Memory B cell (primary cell): ENCODE measurements around the gene SEMA5A.

Experiments used
- ATAC-seq: fragments of 150-1000 bp; cut with Tn5 transposase; 2 replicates; pipeline ENCODE4 v1.10.0; 2021; ENCODE audit warnings: low read depth, mild to moderate bottlenecking, moderate library complexity
- DNase-seq, 2 donors: peaks; one replicate each; pipeline ENCODE4 v3.0.0; 2022; ENCODE audit warnings: low spot score in 2 of 2
- H3K27ac Mint-ChIP-seq: one replicate; pipeline ENCODE4 v1.8.0; 2022; ENCODE audit warnings: mild to moderate bottlenecking, moderate library complexity, mixed read lengths
- H3K27me3 Mint-ChIP-seq: one replicate; pipeline ENCODE4 v1.8.0; 2022; ENCODE audit warnings: mixed read lengths
- H3K36me3 Mint-ChIP-seq: one replicate; pipeline ENCODE4 v1.8.0; 2022; ENCODE audit warnings: mild to moderate bottlenecking, mixed read lengths
- H3K4me1 Mint-ChIP-seq: one replicate; pipeline ENCODE4 v1.8.0; 2022; ENCODE audit warnings: mixed read lengths
- H3K4me3 Mint-ChIP-seq: one replicate; pipeline ENCODE4 v1.8.0; 2022; ENCODE audit warnings: mild to moderate bottlenecking, moderate library complexity, mixed read lengths
- H3K9me3 Mint-ChIP-seq: one replicate; pipeline ENCODE4 v1.8.0; 2022; ENCODE audit warnings: mixed read lengths

SEMA5A gene

GRCh38 chr5:9466697-9467096 lies 79.2 kb downstream of the SEMA5A start:
- no peak for DNase-seq
- no peaks in the 10 kb centered on the region for H3K27me3 Mint-ChIP-seq
- H3K27ac Mint-ChIP-seq: no peak overlapping the region
- H3K4me1 Mint-ChIP-seq: no peaks in the 10 kb centered on the region
- no peaks in the 10 kb centered on the region for H3K9me3 Mint-ChIP-seq
- no peak overlapping the region for H3K4me3 Mint-ChIP-seq
- no peak for ATAC-seq
- H3K36me3 Mint-ChIP-seq: no peaks in the 10 kb centered on the region

DNA sequence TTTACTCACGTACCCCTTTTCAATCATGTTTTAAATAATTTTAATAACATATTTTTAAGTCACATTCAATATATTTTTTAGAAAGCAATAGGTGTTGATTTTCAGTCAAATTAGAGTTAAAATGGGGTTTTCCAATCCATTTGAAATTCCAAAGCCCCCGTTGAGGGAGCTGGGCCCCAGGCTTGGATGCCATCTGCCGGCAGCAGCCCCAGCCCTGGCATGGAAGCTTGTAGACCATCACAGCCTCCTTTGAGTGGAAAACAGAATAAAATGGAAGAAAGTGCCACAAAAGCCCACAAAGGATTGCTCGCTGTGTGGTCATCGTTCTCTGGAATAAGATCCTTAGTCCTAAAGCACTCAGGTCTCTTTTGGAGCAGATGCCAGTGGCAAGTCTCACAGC lies 81.4 kb downstream of the SEMA5A start:
- H3K27ac Mint-ChIP-seq: no peak overlapping the region
- H3K4me1 Mint-ChIP-seq: no peaks in the 10 kb centered on the region
- no peak for DNase-seq
- H3K27me3 Mint-ChIP-seq: no peaks in the 10 kb centered on the region
- no peaks in the 10 kb centered on the region for H3K36me3 Mint-ChIP-seq
- H3K9me3 Mint-ChIP-seq: no peaks in the 10 kb centered on the region
- ATAC-seq: no peak
- H3K4me3 Mint-ChIP-seq: no peak overlapping the region

- ATAC-seq (no peak), DNase-seq (no peak)
- Mint-ChIP-seq H3K4me3 (no peak overlapping the region), H3K9me3 (peaks cover 3% of the 10 kb centered on the region), H3K36me3 (no peaks in the 10 kb centered on the region), H3K4me1 (no peaks in the 10 kb centered on the region), H3K27me3 (no peaks in the 10 kb centered on the region), H3K27ac (no peak overlapping the region)
Observed at GRCh38 chr5:9462109-9462508, 83.8 kb downstream of the SEMA5A start.

DNA sequence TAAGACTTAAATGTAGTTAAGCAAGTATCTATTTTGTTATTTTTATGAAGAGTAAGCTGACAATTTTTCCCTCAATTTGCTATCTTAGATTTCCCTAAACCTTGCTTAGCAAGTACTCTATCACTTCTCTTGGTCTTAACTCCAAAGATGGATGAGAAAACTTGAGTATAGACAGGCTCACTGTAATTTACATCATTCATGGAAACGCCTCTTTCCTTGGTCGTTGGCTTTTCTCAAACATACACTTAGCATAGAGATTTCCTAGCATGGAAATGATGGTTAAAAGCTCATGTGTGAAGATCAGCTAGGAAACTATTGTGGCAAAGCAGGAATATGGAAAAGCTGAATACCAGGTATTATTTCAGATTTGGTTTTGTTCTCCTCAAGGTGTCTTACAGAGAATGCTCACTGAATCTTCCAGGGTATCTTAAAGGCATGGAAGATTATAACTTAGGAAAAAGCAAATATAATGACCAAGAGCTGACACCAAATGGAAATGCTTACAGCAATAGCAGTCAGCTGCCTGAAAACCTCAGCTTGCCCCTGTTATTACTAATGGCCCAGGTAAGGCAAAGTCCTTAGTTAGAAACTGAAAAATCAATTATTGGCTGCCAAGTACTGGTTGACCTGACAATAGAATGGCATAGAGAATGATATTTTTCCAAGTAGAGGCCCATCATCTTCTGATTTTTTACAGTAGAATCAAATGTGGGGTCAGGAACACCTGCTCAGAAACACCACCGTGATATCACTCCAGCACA lies 84.8 kb downstream of the SEMA5A start:
- Mint-ChIP-seq H3K27me3 (no peaks in the 10 kb centered on the region), H3K4me1 (no peaks in the 10 kb centered on the region), H3K9me3 (peaks cover 3% of the 10 kb centered on the region), H3K27ac (no peak overlapping the region), H3K36me3 (no peaks in the 10 kb centered on the region), H3K4me3 (no peak overlapping the region)
- no peak for ATAC-seq
- no peak for DNase-seq

- Mint-ChIP-seq H3K36me3 (no peaks in the 10 kb centered on the region), H3K27me3 (no peaks in the 10 kb centered on the region), H3K27ac (no peak overlapping the region), H3K9me3 (peaks cover 4% of the 10 kb centered on the region), H3K4me3 (no peak overlapping the region), H3K4me1 (no peaks in the 10 kb centered on the region)
- no peak for ATAC-seq
- DNase-seq: no peak
Observed at GRCh38 chr5:9456435-9457042, 89.3 kb downstream of the SEMA5A start.

DNA sequence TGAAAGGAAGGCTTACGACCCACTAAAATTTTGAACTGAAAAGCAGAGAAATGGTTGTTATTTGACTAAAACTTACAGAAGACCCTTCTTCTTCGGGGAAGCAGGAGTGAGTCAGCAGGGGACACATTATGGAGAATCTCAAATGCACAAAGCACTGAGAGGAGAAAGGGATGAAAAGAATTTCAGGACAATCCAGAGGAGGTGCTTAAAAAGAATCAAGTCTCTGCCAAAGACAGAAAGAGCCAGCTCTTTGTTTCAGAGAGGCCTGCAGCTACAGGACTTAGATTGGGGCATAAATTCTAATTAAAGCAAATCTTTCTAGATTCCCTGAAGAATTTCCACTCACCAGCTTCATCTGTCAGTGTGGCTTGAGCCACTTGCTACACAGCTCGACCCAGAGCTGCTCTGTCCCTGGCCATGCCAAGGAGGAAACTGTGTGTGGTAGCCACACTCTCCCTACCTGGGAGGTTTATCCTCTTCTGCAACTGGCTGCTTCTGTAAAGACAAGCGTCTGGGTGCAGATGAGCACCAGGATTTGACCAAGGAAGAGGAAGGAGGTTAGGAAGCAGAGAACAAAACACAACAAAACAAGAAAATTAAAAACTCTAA lies 89.9 kb downstream of the SEMA5A start:
- H3K36me3 Mint-ChIP-seq: no peaks in the 10 kb centered on the region
- peaks cover 6% of the 10 kb centered on the region for H3K9me3 Mint-ChIP-seq
- no peaks in the 10 kb centered on the region for H3K27me3 Mint-ChIP-seq
- H3K4me3 Mint-ChIP-seq: no peak overlapping the region
- ATAC-seq: no peak
- no peak for DNase-seq
- no peaks in the 10 kb centered on the region for H3K4me1 Mint-ChIP-seq
- no peak overlapping the region for H3K27ac Mint-ChIP-seq

DNA sequence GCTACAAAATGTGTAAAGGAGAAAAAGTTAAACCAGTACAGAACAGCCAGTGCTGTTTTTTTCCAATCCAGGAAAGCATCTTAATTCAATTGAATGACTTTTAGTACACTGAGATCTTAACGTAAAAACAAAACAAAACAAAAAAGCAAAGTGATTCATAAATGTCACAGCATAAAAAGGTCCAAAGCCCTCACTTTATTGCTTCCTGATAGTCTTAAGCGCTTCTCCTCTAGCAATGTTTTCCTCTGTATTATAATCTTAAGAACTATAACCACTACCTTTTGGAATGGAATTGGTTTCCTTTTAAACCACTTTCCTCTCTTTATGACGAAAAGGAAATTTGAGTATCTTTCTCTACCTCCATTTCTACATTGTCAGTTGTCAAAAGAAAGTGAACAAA lies 91.4 kb downstream of the SEMA5A start:
- ATAC-seq: no peak
- Mint-ChIP-seq H3K4me1 (no peaks in the 10 kb centered on the region), H3K36me3 (no peaks in the 10 kb centered on the region), H3K27ac (no peak overlapping the region), H3K27me3 (no peaks in the 10 kb centered on the region), H3K4me3 (no peak overlapping the region), H3K9me3 (peaks cover 6% of the 10 kb centered on the region)
- no peak for DNase-seq

- H3K27ac Mint-ChIP-seq: no peak overlapping the region
- no peaks in the 10 kb centered on the region for H3K27me3 Mint-ChIP-seq
- ATAC-seq (no peak), DNase-seq (no peak)
- no peaks in the 10 kb centered on the region for H3K4me1 Mint-ChIP-seq
- no peaks in the 10 kb centered on the region for H3K36me3 Mint-ChIP-seq
- peaks cover 9% of the 10 kb centered on the region for H3K9me3 Mint-ChIP-seq
- no peak overlapping the region for H3K4me3 Mint-ChIP-seq
Observed at GRCh38 chr5:9454012-9454481, 91.8 kb downstream of the SEMA5A start.

DNA sequence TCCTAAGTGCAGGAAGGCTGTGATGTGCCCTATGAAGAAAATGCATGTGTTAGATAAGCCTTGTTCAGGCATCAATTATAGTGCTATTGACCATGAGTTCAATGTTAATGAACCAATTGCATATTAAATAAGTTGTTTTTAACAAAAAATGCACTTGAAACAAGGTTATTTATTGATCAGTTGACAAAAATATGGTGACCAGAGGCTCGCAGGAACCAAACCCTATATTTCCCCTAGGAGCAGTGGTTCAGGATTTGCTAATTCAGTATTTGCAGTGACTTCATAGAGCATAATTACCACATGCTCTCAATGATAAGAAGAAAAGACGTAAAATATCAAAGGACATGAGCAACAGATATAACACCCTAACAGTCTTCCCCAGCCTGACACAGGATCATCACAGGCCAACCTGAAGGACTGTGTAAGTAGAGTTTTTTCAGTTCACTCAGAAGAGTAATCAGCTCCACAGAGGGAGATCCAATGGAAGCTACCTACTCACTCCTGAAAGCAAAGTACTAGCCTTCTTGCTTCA lies 92.3 kb downstream of the SEMA5A start:
- Mint-ChIP-seq H3K27me3 (no peaks in the 10 kb centered on the region), H3K4me1 (no peaks in the 10 kb centered on the region), H3K27ac (no peak overlapping the region), H3K9me3 (peaks cover 9% of the 10 kb centered on the region), H3K4me3 (no peak overlapping the region), H3K36me3 (no peaks in the 10 kb centered on the region)
- DNase-seq: no peak
- no peak for ATAC-seq

GRCh38 chr5:9452181-9452580 lies 93.7 kb downstream of the SEMA5A start:
- Mint-ChIP-seq H3K36me3 (no peaks in the 10 kb centered on the region), H3K27me3 (no peaks in the 10 kb centered on the region), H3K9me3 (peaks cover 7% of the 10 kb centered on the region), H3K4me1 (no peaks in the 10 kb centered on the region), H3K4me3 (no peak overlapping the region), H3K27ac (no peak overlapping the region)
- ATAC-seq: no peak
- no peak for DNase-seq

DNA sequence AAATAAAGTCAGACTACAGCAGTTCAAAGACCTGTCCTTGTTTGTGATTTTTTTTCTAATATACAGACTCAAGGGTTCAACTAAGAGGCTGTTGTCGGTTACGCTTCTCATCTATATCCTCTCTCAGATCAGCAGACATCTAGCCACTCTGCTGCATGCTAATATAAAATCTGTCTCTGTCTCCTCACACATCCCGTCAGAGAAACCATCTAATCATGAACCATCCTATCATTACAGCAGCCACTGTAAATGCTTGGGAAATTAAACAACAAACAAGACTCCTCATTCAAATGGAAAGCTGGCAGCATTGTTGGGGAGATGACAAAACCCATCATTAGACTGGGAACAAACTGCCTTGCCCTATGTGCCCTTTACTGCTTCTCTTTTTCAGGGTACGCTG lies 94.8 kb downstream of the SEMA5A start:
- no peak for ATAC-seq
- Mint-ChIP-seq H3K27me3 (no peaks in the 10 kb centered on the region), H3K27ac (no peak overlapping the region), H3K4me3 (no peak overlapping the region), H3K4me1 (no peaks in the 10 kb centered on the region), H3K9me3 (peaks cover 7% of the 10 kb centered on the region), H3K36me3 (no peaks in the 10 kb centered on the region)
- no peak for DNase-seq

DNA sequence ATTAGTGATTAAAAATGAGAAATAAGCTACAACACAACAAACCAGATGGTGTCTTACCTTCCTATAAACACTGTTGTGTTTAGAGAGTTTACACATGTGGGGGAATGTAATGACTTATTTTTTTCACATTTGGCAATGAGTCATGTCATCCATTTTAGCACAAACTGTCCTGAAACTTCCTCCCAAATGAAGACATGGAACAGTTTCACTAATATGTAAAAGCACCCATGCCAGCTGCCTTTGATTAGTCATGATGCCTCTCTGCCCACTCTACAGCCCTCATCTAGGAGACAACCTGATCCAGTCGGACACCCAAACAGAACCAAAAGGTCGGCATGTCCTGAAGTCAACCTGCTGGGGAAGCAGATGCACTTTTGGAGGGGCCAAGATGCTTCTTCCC lies 98.2 kb downstream of the SEMA5A start:
- H3K36me3 Mint-ChIP-seq: no peaks in the 10 kb centered on the region
- H3K4me3 Mint-ChIP-seq: no peak overlapping the region
- DNase-seq (no peak), ATAC-seq (no peak)
- H3K4me1 Mint-ChIP-seq: no peaks in the 10 kb centered on the region
- H3K27me3 Mint-ChIP-seq: no peaks in the 10 kb centered on the region
- H3K27ac Mint-ChIP-seq: no peak overlapping the region
- H3K9me3 Mint-ChIP-seq: peaks cover 11% of the 10 kb centered on the region

DNA sequence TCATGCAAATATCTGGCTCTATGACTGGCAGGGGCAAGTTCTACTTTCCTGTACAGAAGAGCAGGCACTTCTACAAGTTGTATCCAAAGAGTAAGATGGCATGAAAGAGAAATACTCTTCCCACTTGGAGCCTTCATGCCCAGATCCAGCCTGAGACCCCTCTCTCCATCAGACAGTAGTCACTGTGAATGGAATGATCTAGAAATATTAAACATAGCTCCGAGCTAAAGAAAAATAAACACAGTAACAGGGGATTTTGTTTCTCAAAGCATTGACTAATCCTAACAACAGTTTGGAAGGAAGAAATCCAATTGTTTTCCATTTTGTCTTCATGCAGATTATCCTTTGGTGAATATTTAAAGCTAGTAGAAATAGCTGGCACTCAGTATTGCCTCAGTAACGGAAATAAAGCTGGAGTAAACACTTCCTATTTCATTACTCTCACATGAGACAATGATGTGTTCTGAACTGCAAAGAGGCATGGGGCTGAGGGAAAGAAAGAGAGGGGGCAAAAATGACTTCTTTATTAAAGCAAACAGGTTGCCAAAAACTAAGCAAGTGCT lies 100.0 kb downstream of the SEMA5A start:
- peaks cover 10% of the 10 kb centered on the region for H3K9me3 Mint-ChIP-seq

GRCh38 chr5:9444346-9444745 lies 101.5 kb downstream of the SEMA5A start:
- Mint-ChIP-seq H3K4me3 (no peak overlapping the region), H3K36me3 (no peaks in the 10 kb centered on the region), H3K27me3 (no peaks in the 10 kb centered on the region), H3K4me1 (no peaks in the 10 kb centered on the region), H3K27ac (no peak overlapping the region), H3K9me3 (peaks cover 10% of the 10 kb centered on the region)
- no peak for ATAC-seq
- DNase-seq: no peak

More for the DNA sequence above, 100.0 kb downstream of the SEMA5A start:
- H3K4me3 Mint-ChIP-seq: no peak overlapping the region
- ATAC-seq (no peak), DNase-seq (no peak)
- no peaks in the 10 kb centered on the region for H3K36me3 Mint-ChIP-seq
- H3K4me1 Mint-ChIP-seq: no peaks in the 10 kb centered on the region
- H3K27ac Mint-ChIP-seq: no peak overlapping the region
- H3K27me3 Mint-ChIP-seq: no peaks in the 10 kb centered on the region
